DOHH2 (cell line): ENCODE results near the gene RBM23.

Experiments used
- H3F3A ChIP-seq: fragments of 200-600 bp; sonication (generic), shearing (Covaris generic); 2 replicates; pipeline ENCODE4 v1.6.0; 2016; ENCODE audit warnings: antibody characterized with exemption, mild to moderate bottlenecking; ENCODE audit not compliant: control insufficient read depth, insufficient read depth
- H3K27ac ChIP-seq: fragments of 200-600 bp; sonication (generic); 2 replicates; pipeline ENCODE4 v1.5.1; 2014; ENCODE audit warnings: low read depth, mild to moderate bottlenecking, low read length, moderate library complexity
- H3K27me3 ChIP-seq: fragments of 200-600 bp; sonication (generic); 2 replicates; pipeline ENCODE4 v1.6.1; 2014; ENCODE audit warnings: mild to moderate bottlenecking, low read length, mixed read lengths; ENCODE audit not compliant: control insufficient read depth
- H3K36me3 ChIP-seq: fragments of 200-600 bp; sonication (generic); 2 replicates; pipeline ENCODE4 v1.6.1; 2014; ENCODE audit warnings: mild to moderate bottlenecking, low read length, moderate library complexity, mixed read lengths; ENCODE audit not compliant: control insufficient read depth
- H3K4me1 ChIP-seq: fragments of 200-600 bp; sonication (generic); 2 replicates; pipeline ENCODE4 v1.6.1; 2014; ENCODE audit warnings: mild to moderate bottlenecking, low read length, mixed read lengths; ENCODE audit not compliant: control insufficient read depth
- H3K4me2 ChIP-seq: fragments of 200-600 bp; sonication (generic); 2 replicates; pipeline ENCODE4 v1.6.0; 2014; ENCODE audit warnings: mild to moderate bottlenecking, low read length, moderate library complexity
- H3K4me3 ChIP-seq: fragments of 200-600 bp; sonication (generic); 2 replicates; pipeline ENCODE4 v1.5.1; 2014; ENCODE audit warnings: mild to moderate bottlenecking, low read length, mixed read lengths
- H3K79me2 ChIP-seq: fragments of 200-600 bp; sonication (generic); 2 replicates; pipeline ENCODE4 v1.6.1; 2014; ENCODE audit warnings: mild to moderate bottlenecking, low read length, mixed read lengths; ENCODE audit not compliant: control insufficient read depth
- H3K9me2 ChIP-seq: fragments of 200-600 bp; sonication (generic); replicated peaks from 2 replicates; pipeline ENCODE4 v1.6.1; 2014; ENCODE audit warnings: mild to moderate bottlenecking, low read length, mixed read lengths; ENCODE audit not compliant: control insufficient read depth
- H3K9me3 ChIP-seq: fragments of 200-600 bp; sonication (generic); 2 replicates; pipeline ENCODE4 v1.6.1; 2014; ENCODE audit warnings: antibody characterized with exemption, low read length, mixed read lengths; ENCODE audit not compliant: control insufficient read depth, insufficient read depth
- H4K20me1 ChIP-seq: fragments of 200-600 bp; sonication (generic); 2 replicates; pipeline ENCODE4 v1.6.0; 2014; ENCODE audit warnings: low read depth, mild to moderate bottlenecking, antibody characterized with exemption, low read length, moderate library complexity; ENCODE audit not compliant: control insufficient read depth, insufficient read depth
- EZH2phosphoT487 ChIP-seq: fragments of 200-600 bp; sonication (generic); IDR thresholded peaks from 2 replicates; pipeline ENCODE4 v1.6.1; 2017; ENCODE audit warnings: borderline replicate concordance, mild to moderate bottlenecking, antibody characterized with exemption, low read length, moderate library complexity, mixed read lengths
- TF ChIP-seq, protein P1 (sequence below): fragments of 200-600 bp; sonication (generic); IDR thresholded peaks from one replicate; pipeline ENCODE4 v1.5.1; 2014; ENCODE audit warnings: antibody characterized with exemption, mild to moderate bottlenecking, low read depth, low read length; ENCODE audit not compliant: poor library complexity, severe bottlenecking

Gene RBM23

DNA sequence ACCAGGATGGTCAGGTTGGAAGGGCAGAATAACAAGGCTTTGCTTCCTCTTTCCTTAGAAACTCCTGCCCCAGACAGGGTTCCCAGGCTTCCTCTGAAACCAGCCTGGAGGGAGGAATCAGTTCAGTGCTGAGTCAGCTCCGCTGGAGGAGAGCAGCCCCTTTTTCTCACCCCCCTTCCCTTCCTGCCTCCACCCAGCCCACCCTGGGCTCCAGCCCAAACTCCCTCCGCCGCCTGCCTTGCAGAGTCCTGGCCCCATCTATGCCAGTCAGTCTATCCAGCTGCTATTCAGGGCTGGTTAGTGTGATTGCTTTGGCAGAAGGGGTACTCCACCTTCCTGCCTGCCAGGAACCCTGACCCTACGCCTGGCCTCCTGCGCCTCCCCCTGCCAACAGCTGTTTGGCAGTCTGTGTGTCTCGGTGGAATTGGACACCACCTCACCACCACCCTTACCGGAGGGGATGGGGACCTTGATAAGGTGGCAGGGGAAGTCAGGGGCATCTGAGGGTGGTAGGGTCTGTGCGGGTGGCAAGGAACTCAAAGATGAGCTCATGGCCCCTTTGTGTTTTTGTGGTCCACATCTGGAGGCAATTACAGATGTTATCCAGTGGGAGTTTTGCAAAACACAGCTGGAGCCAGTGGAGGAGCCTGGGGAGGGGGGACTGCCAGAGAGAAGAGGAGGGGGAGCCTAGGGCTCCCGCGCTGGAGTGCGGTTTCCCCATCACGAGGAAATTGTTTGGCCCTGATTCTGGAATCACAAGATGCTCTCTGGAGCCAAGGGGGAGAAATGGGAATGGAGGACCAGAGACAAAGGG, 70.4 kb downstream of the RBM23 start:
- no peak overlapping the region for H3K27ac ChIP-seq
- H3K4me2 ChIP-seq = no peak overlapping the region

DNA sequence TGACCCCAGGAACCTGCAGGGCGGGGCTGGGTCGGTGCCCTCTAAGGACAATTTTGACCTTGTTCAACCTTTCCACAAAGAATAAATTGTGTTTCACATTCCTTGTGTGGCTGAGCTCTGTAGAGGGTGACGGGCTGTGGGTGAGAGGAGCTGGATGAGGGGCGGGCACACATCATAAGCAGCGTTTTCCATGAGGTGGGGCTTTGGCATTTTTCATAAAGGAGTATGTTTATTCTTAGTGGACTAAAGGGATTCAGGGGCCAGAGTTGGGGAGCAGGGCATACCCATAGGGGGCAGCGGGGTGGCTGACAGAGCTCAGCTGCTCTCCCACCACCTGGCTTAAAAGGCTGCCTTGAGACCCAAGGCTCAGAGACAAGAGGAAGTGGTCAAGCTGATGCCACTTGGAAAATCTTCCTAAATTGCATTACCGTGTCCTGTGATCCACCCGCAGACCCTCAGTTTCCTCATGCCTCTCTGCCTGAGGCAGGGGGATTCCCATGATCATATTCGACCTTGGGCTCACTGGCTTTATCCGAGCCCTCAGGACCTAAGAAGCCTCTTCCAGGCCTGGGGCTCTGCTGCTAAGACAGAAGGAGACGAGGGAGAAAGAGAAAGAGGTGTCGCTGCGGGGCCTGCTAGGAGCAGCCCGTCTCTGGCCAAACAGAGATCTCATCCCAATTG, 71.1 kb downstream of the RBM23 start:
- Histone ChIP-seq H3K9me2 (no peaks in the 10 kb centered on the region), H4K20me1 (no peaks in the 10 kb centered on the region), H3K27ac (no peak overlapping the region), H3K36me3 (no peaks in the 10 kb centered on the region), H3F3A (peaks cover 5% of the 10 kb centered on the region; the same call in 1 of the 2 replicates), H3K9me3 (no peaks in the 10 kb centered on the region), H3K27me3 (no peaks in the 10 kb centered on the region), H3K79me2 (no peaks in the 10 kb centered on the region), H3K4me1 (peaks cover 8% of the 10 kb centered on the region), H3K4me3 (no peak overlapping the region), H3K4me2 (no peak overlapping the region)
- TF ChIP-seq, protein P1, sequence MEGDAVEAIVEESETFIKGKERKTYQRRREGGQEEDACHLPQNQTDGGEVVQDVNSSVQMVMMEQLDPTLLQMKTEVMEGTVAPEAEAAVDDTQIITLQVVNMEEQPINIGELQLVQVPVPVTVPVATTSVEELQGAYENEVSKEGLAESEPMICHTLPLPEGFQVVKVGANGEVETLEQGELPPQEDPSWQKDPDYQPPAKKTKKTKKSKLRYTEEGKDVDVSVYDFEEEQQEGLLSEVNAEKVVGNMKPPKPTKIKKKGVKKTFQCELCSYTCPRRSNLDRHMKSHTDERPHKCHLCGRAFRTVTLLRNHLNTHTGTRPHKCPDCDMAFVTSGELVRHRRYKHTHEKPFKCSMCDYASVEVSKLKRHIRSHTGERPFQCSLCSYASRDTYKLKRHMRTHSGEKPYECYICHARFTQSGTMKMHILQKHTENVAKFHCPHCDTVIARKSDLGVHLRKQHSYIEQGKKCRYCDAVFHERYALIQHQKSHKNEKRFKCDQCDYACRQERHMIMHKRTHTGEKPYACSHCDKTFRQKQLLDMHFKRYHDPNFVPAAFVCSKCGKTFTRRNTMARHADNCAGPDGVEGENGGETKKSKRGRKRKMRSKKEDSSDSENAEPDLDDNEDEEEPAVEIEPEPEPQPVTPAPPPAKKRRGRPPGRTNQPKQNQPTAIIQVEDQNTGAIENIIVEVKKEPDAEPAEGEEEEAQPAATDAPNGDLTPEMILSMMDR = no peak
- TF ChIP-seq EZH2phosphoT487 = no peak

More for the DNA sequence above, 70.4 kb downstream of the RBM23 start:
- H3K9me2 ChIP-seq = no peaks in the 10 kb centered on the region
- no peaks in the 10 kb centered on the region for H3K36me3 ChIP-seq
- H3K4me1 ChIP-seq = peaks cover 13% of the 10 kb centered on the region
- TF ChIP-seq EZH2phosphoT487 = no peak
- TF ChIP-seq, protein P1 = no peak
- peaks cover 5% of the 10 kb centered on the region; the same call in 1 of the 2 replicates for H3F3A ChIP-seq
- H3K4me3 ChIP-seq = no peak overlapping the region
- no peaks in the 10 kb centered on the region for H3K9me3 ChIP-seq
- no peaks in the 10 kb centered on the region for H3K79me2 ChIP-seq
- no peaks in the 10 kb centered on the region for H4K20me1 ChIP-seq
- no peaks in the 10 kb centered on the region for H3K27me3 ChIP-seq

DNA sequence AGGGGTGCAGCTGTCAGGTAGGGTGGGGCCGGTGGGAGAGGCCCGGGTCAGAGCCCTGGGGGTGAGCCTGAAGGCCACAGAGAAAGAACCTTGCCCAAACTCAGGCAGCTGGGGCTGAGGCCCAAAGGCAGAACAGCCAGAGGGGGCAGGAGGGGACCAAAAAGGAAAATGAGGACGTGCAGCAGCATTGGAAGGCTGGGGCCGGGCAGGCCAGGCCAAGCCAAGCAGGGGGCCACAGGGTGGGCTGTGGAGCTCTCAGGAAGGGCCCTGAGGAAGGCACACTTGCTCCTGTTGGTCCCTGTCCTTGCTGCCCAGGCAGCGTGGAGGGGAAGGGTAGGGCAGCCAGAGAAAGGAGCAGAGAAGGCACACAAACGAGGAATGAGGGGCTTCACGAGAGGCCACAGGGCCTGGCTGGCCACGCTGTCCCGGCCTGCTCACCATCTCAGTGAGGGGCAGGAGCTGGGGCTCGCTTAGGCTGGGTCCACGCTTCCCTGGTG, 72.1 kb downstream of the RBM23 start:
- Histone ChIP-seq H3K4me2 (no peak overlapping the region), H3K36me3 (no peaks in the 10 kb centered on the region), H3K4me1 (0 out of 2 replicates have a peak, but pooled peaks cover 5% of the 10 kb centered on the region), H3F3A (peaks cover 4% of the 10 kb centered on the region; the same call in 1 of the 2 replicates), H3K9me2 (no peaks in the 10 kb centered on the region), H3K79me2 (no peaks in the 10 kb centered on the region), H3K4me3 (no peak overlapping the region), H3K9me3 (no peaks in the 10 kb centered on the region), H3K27me3 (no peaks in the 10 kb centered on the region), H4K20me1 (no peaks in the 10 kb centered on the region), H3K27ac (no peak overlapping the region)
- TF ChIP-seq, protein P1 = no peak
- TF ChIP-seq EZH2phosphoT487 = no peak
